Dendritic cell treated with granulocyte-macrophage colony-stimulating factor and Interleukin-4, amounts not matched to agents 40 ng/mL and 50 ng/mL, for 4 days (primary cell): ENCODE results near the gene VASH2.
"Not testable (repeated sequence)": the region's sequence is repeated elsewhere in the genome, so short reads cannot be mapped to it uniquely, and the experiment has no call there.

ENCODE experiments used
- H3K27ac Mint-ChIP-seq: one replicate; pipeline ENCODE4 v1.8.0; 2022; ENCODE audit warnings: mild to moderate bottlenecking, mixed read lengths
- H3K27me3 Mint-ChIP-seq: one replicate; pipeline ENCODE4 v1.8.0; 2022; ENCODE audit warnings: mild to moderate bottlenecking, mixed read lengths
- H3K36me3 Mint-ChIP-seq: one replicate; pipeline ENCODE4 v1.8.0; 2022; ENCODE audit warnings: low read depth, mixed read lengths
- H3K4me1 Mint-ChIP-seq: one replicate; pipeline ENCODE4 v1.8.0; 2022; ENCODE audit warnings: low read depth, mixed read lengths
- H3K4me3 Mint-ChIP-seq: one replicate; pipeline ENCODE4 v1.8.0; 2022; ENCODE audit warnings: mild to moderate bottlenecking, moderate library complexity, mixed read lengths
- H3K9me3 Mint-ChIP-seq: one replicate; pipeline ENCODE4 v1.8.0; 2022; ENCODE audit warnings: mixed read lengths
- intact Hi-C: fragments of 100-400 bp; cut with micrococcal nuclease; formaldehyde crosslinking; loops from one replicate; pipeline ENCODE4 v1.15.0; 2022

The VASH2 gene

GRCh38 chr1:212950243-212951125 is at the start of gene VASH2:
VASH2 (plus strand) TSS chr1:212950541; CDS start chr1:212951543, 1,002 bp downstream.
- intact Hi-C loops = no loop called here
- Mint-ChIP-seq H3K4me3 (peak within 1 kb of the TSS; percentile 73), H3K9me3 (peaks cover 10% of the 10 kb centered on the region), H3K27me3 (peaks cover 67% of the 10 kb centered on the region), H3K4me1 (peaks cover 32% of the 10 kb centered on the region), H3K36me3 (no peaks in the 10 kb centered on the region), H3K27ac (no peak within 1 kb of the TSS)

GRCh38 chr1:212901290-212901689 is 49.1 kb upstream of the VASH2 start:
- intact Hi-C loops = no loop called here

GRCh38 chr1:212902054-212902453 is 48.3 kb upstream of the VASH2 start:
- Mint-ChIP-seq H3K4me3 (no peak overlapping the region), H3K27ac (no peak overlapping the region), H3K4me1 (no peaks in the 10 kb centered on the region), H3K36me3 (peaks cover 26% of the 10 kb centered on the region), H3K9me3 (peaks cover 25% of the 10 kb centered on the region), H3K27me3 (no peaks in the 10 kb centered on the region)
- intact Hi-C loops = no loop called here

More at GRCh38 chr1:212901290-212901689, 49.1 kb upstream of the VASH2 start:
- H3K27ac Mint-ChIP-seq = no peak overlapping the region
- H3K27me3 Mint-ChIP-seq = no peaks in the 10 kb centered on the region
- H3K36me3 Mint-ChIP-seq = peaks cover 29% of the 10 kb centered on the region
- H3K4me1 Mint-ChIP-seq = no peaks in the 10 kb centered on the region
- H3K9me3 Mint-ChIP-seq = peaks cover 25% of the 10 kb centered on the region
- H3K4me3 Mint-ChIP-seq = no peak overlapping the region

- peaks cover 16% of the 10 kb centered on the region for H3K36me3 Mint-ChIP-seq
- intact Hi-C loops = no loop called here
- H3K4me1 Mint-ChIP-seq = no peaks in the 10 kb centered on the region
- peaks cover 25% of the 10 kb centered on the region for H3K9me3 Mint-ChIP-seq
- no peak overlapping the region for H3K27ac Mint-ChIP-seq
- H3K27me3 Mint-ChIP-seq = no peaks in the 10 kb centered on the region
- no peak overlapping the region for H3K4me3 Mint-ChIP-seq
Measured at GRCh38 chr1:212903664-212904063, 46.7 kb upstream of the VASH2 start.

GRCh38 chr1:212908071-212908470 is 42.3 kb upstream of the VASH2 start:
- H3K4me1 Mint-ChIP-seq, H3K27ac Mint-ChIP-seq, H3K36me3 Mint-ChIP-seq, H3K4me3 Mint-ChIP-seq, H3K9me3 Mint-ChIP-seq, intact Hi-C loops, H3K27me3 Mint-ChIP-seq: not testable (repeated sequence)

- no peak overlapping the region for H3K4me3 Mint-ChIP-seq
- H3K27ac Mint-ChIP-seq = no peak overlapping the region
- no peaks in the 10 kb centered on the region for H3K4me1 Mint-ChIP-seq
- H3K27me3 Mint-ChIP-seq = peaks cover 2% of the 10 kb centered on the region
- H3K36me3 Mint-ChIP-seq = no peaks in the 10 kb centered on the region
- intact Hi-C loops = no loop called here
- no peaks in the 10 kb centered on the region for H3K9me3 Mint-ChIP-seq
Measured at GRCh38 chr1:212908971-212909370, 41.4 kb upstream of the VASH2 start.

- H3K27ac Mint-ChIP-seq = no peak overlapping the region
- H3K4me1 Mint-ChIP-seq = no peaks in the 10 kb centered on the region
- H3K4me3 Mint-ChIP-seq = no peak overlapping the region
- H3K36me3 Mint-ChIP-seq = no peaks in the 10 kb centered on the region
- intact Hi-C loops = no loop called here
- peaks cover 5% of the 10 kb centered on the region for H3K27me3 Mint-ChIP-seq
- no peaks in the 10 kb centered on the region for H3K9me3 Mint-ChIP-seq
Measured at GRCh38 chr1:212909652-212910063, 40.7 kb upstream of the VASH2 start.

GRCh38 chr1:212910213-212910612 is 40.1 kb upstream of the VASH2 start:
- H3K36me3 Mint-ChIP-seq, H3K4me3 Mint-ChIP-seq, H3K9me3 Mint-ChIP-seq, H3K4me1 Mint-ChIP-seq, H3K27ac Mint-ChIP-seq, H3K27me3 Mint-ChIP-seq, intact Hi-C loops: not testable (repeated sequence)

- H3K4me1 Mint-ChIP-seq = peaks cover 17% of the 10 kb centered on the region
- peaks cover 34% of the 10 kb centered on the region for H3K27me3 Mint-ChIP-seq
- H3K36me3 Mint-ChIP-seq, H3K9me3 Mint-ChIP-seq, H3K4me3 Mint-ChIP-seq, intact Hi-C loops, H3K27ac Mint-ChIP-seq: not testable (repeated sequence)
Measured at GRCh38 chr1:212913638-212914037, 36.7 kb upstream of the VASH2 start.

GRCh38 chr1:212914110-212914509 is 36.2 kb upstream of the VASH2 start:
- peaks cover 17% of the 10 kb centered on the region for H3K4me1 Mint-ChIP-seq
- H3K4me3 Mint-ChIP-seq = not testable (repeated sequence)

GRCh38 chr1:212914789-212915188 is 35.6 kb upstream of the VASH2 start:
- intact Hi-C loops = no loop called here
- Mint-ChIP-seq H3K9me3 (no peaks in the 10 kb centered on the region), H3K4me3 (no peak overlapping the region), H3K27ac (no peak overlapping the region), H3K27me3 (peaks cover 37% of the 10 kb centered on the region), H3K4me1 (peaks cover 17% of the 10 kb centered on the region), H3K36me3 (no peaks in the 10 kb centered on the region)

More at GRCh38 chr1:212914110-212914509, 36.2 kb upstream of the VASH2 start:
- intact Hi-C loops, H3K36me3 Mint-ChIP-seq, H3K27ac Mint-ChIP-seq, H3K9me3 Mint-ChIP-seq: not testable (repeated sequence)
- peaks cover 36% of the 10 kb centered on the region for H3K27me3 Mint-ChIP-seq

- no peaks in the 10 kb centered on the region for H3K9me3 Mint-ChIP-seq
- intact Hi-C loops = no loop called here
- peaks cover 39% of the 10 kb centered on the region for H3K27me3 Mint-ChIP-seq
- H3K36me3 Mint-ChIP-seq = no peaks in the 10 kb centered on the region
- peaks cover 17% of the 10 kb centered on the region for H3K4me1 Mint-ChIP-seq
- no peak overlapping the region for H3K4me3 Mint-ChIP-seq
- H3K27ac Mint-ChIP-seq = no peak overlapping the region
Measured at GRCh38 chr1:212915245-212916091, 34.9 kb upstream of the VASH2 start.

- H3K36me3 Mint-ChIP-seq = no peaks in the 10 kb centered on the region
- intact Hi-C loops = no loop called here
Measured at GRCh38 chr1:212916481-212917133, 33.7 kb upstream of the VASH2 start.

GRCh38 chr1:212917134-212917485 is 33.2 kb upstream of the VASH2 start:
- intact Hi-C loops = no loop called here
- peak overlapping the region; percentile 40 for H3K27ac Mint-ChIP-seq
- H3K36me3 Mint-ChIP-seq = no peaks in the 10 kb centered on the region
- peaks cover 48% of the 10 kb centered on the region for H3K27me3 Mint-ChIP-seq
- H3K4me1 Mint-ChIP-seq = peaks cover 17% of the 10 kb centered on the region
- no peaks in the 10 kb centered on the region for H3K9me3 Mint-ChIP-seq
- no peak overlapping the region for H3K4me3 Mint-ChIP-seq

More at GRCh38 chr1:212916481-212917133, 33.7 kb upstream of the VASH2 start:
- peaks cover 48% of the 10 kb centered on the region for H3K27me3 Mint-ChIP-seq
- peak overlapping the region; percentile 44 for H3K4me3 Mint-ChIP-seq
- H3K27ac Mint-ChIP-seq = peak overlapping the region; percentile 40
- H3K4me1 Mint-ChIP-seq = peaks cover 17% of the 10 kb centered on the region
- H3K9me3 Mint-ChIP-seq = no peaks in the 10 kb centered on the region
